ENCODE results near the gene PLPP4.

PLPP4 gene

GRCh38 chr10:120593693-120594092, 136.7 kb downstream of the PLPP4 start:
- H2AFZ ChIP-seq (ENCODE audit: low read depth, low read length, severe bottlenecking): no peak overlapping the region
- no peak overlapping the region for H3K9ac ChIP-seq (ENCODE audit: low read length)
- H3K9me3 ChIP-seq (ENCODE audit: insufficient read depth, low read length): no peaks in the 10 kb centered on the region
- no peak overlapping the region for H3K27ac ChIP-seq (ENCODE audit: low read depth, low read length)
- no peaks in the 10 kb centered on the region for H3K79me2 ChIP-seq (ENCODE audit: insufficient read depth, low read length)
- H3F3A ChIP-seq (ENCODE audit: insufficient read depth): no peaks in the 10 kb centered on the region
- no peaks in the 10 kb centered on the region for H3K36me3 ChIP-seq (ENCODE audit: low read length)
- H3K27me3 ChIP-seq (ENCODE audit: low read length): no peaks in the 10 kb centered on the region
- no peak for TF ChIP-seq EZH2phosphoT487 (conservative IDR thresholded peaks at IDR 0.05; ENCODE audit: low read length)
- TF ChIP-seq, protein P1, sequence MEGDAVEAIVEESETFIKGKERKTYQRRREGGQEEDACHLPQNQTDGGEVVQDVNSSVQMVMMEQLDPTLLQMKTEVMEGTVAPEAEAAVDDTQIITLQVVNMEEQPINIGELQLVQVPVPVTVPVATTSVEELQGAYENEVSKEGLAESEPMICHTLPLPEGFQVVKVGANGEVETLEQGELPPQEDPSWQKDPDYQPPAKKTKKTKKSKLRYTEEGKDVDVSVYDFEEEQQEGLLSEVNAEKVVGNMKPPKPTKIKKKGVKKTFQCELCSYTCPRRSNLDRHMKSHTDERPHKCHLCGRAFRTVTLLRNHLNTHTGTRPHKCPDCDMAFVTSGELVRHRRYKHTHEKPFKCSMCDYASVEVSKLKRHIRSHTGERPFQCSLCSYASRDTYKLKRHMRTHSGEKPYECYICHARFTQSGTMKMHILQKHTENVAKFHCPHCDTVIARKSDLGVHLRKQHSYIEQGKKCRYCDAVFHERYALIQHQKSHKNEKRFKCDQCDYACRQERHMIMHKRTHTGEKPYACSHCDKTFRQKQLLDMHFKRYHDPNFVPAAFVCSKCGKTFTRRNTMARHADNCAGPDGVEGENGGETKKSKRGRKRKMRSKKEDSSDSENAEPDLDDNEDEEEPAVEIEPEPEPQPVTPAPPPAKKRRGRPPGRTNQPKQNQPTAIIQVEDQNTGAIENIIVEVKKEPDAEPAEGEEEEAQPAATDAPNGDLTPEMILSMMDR (IDR thresholded peaks at IDR 0.05; ENCODE audit: insufficient read depth, low read length, poor library complexity, severe bottlenecking): no peak
- no peak overlapping the region for H3K4me2 ChIP-seq (ENCODE audit: low read depth, low read length, poor library complexity, severe bottlenecking)
- no peaks in the 10 kb centered on the region for H3K9me2 ChIP-seq (replicated peaks; ENCODE audit: insufficient read depth, low read length)
- H3K4me3 ChIP-seq (ENCODE audit: insufficient read depth, low read length, poor library complexity, severe bottlenecking): no peak overlapping the region
- H4K20me1 ChIP-seq (ENCODE audit: low read depth, low read length): no peaks in the 10 kb centered on the region

- no peak for TF ChIP-seq EZH2phosphoT487 (conservative IDR thresholded peaks at IDR 0.05; ENCODE audit: low read length)
- TF ChIP-seq, protein P1 (IDR thresholded peaks at IDR 0.05; ENCODE audit: insufficient read depth, low read length, poor library complexity, severe bottlenecking): no peak
- H3K9me3 ChIP-seq (ENCODE audit: insufficient read depth, low read length): no peaks in the 10 kb centered on the region
- no peaks in the 10 kb centered on the region for H3K36me3 ChIP-seq (ENCODE audit: low read length)
- H4K20me1 ChIP-seq (ENCODE audit: low read depth, low read length): no peaks in the 10 kb centered on the region
- no peaks in the 10 kb centered on the region for H3K9me2 ChIP-seq (replicated peaks; ENCODE audit: insufficient read depth, low read length)
- no peak overlapping the region for H3K4me3 ChIP-seq (ENCODE audit: insufficient read depth, low read length, poor library complexity, severe bottlenecking)
- H2AFZ ChIP-seq (ENCODE audit: low read depth, low read length, severe bottlenecking): no peak overlapping the region
- H3K27ac ChIP-seq (ENCODE audit: low read depth, low read length): no peak overlapping the region
- no peak overlapping the region for H3K9ac ChIP-seq (ENCODE audit: low read length)
- H3K27me3 ChIP-seq (ENCODE audit: low read length): no peaks in the 10 kb centered on the region
- no peaks in the 10 kb centered on the region for H3K79me2 ChIP-seq (ENCODE audit: insufficient read depth, low read length)
- no peaks in the 10 kb centered on the region for H3F3A ChIP-seq (ENCODE audit: insufficient read depth)
- no peak overlapping the region for H3K4me2 ChIP-seq (ENCODE audit: low read depth, low read length, poor library complexity, severe bottlenecking)
Observed at GRCh38 chr10:120597902-120598301, 140.9 kb downstream of the PLPP4 start.

- no peaks in the 10 kb centered on the region for H3K79me2 ChIP-seq (ENCODE audit: insufficient read depth, low read length)
- H4K20me1 ChIP-seq (ENCODE audit: low read depth, low read length): no peaks in the 10 kb centered on the region
- H3F3A ChIP-seq (ENCODE audit: insufficient read depth): no peaks in the 10 kb centered on the region
- no peak overlapping the region for H3K27ac ChIP-seq (ENCODE audit: low read depth, low read length)
- H2AFZ ChIP-seq (ENCODE audit: low read depth, low read length, severe bottlenecking): no peak overlapping the region
- H3K9ac ChIP-seq (ENCODE audit: low read length): no peak overlapping the region
- no peaks in the 10 kb centered on the region for H3K9me2 ChIP-seq (replicated peaks; ENCODE audit: insufficient read depth, low read length)
- no peaks in the 10 kb centered on the region for H3K27me3 ChIP-seq (ENCODE audit: low read length)
- no peak overlapping the region for H3K4me3 ChIP-seq (ENCODE audit: insufficient read depth, low read length, poor library complexity, severe bottlenecking)
- no peaks in the 10 kb centered on the region for H3K36me3 ChIP-seq (ENCODE audit: low read length)
- TF ChIP-seq, protein P1 (IDR thresholded peaks at IDR 0.05; ENCODE audit: insufficient read depth, low read length, poor library complexity, severe bottlenecking): no peak
- no peak for TF ChIP-seq EZH2phosphoT487 (conservative IDR thresholded peaks at IDR 0.05; ENCODE audit: low read length)
- no peak overlapping the region for H3K4me2 ChIP-seq (ENCODE audit: low read depth, low read length, poor library complexity, severe bottlenecking)
- H3K9me3 ChIP-seq (ENCODE audit: insufficient read depth, low read length): no peaks in the 10 kb centered on the region
Observed at GRCh38 chr10:120598386-120598785, 141.4 kb downstream of the PLPP4 start.

Measured in SU-DHL-6 (cell line).